SK-N-SH (cell line): Measurements from ENCODE around the gene PPM1F. TPM values are rescaled to one million over a fixed set of nuclear protein-coding genes. Genes with fewer than 3 reads are reported as not detected.

Experiments used
- CTCF ChIA-PET: fragments of 300-600, 350-600 bp; formaldehyde crosslinking; extraction: SDS; loops from one replicate; lab custom pipeline; 2021; lab: Yijun Ruan, JAX
- POLR2A ChIA-PET: fragments of 350-600 bp; sonication (Branson Sonifier 250); formaldehyde crosslinking; extraction: SDS; loops from one replicate; lab custom pipeline; 2020; ENCODE audit warnings: antibody characterized with exemption, inconsistent platforms; lab: Yijun Ruan, JAX
- DNase-seq: peaks from one replicate; pipeline ENCODE4 v3.0.0; 2012
- H2AFZ ChIP-seq: fragments of 200-600 bp; sonication (generic); 2 replicates; pipeline ENCODE4 v1.8.1; 2016; ENCODE audit warnings: antibody characterized with exemption, mild to moderate bottlenecking, low read depth
- H3F3A ChIP-seq: fragments of 200-600 bp; sonication (generic); replicated peaks from 2 replicates; pipeline ENCODE3; 2016; ENCODE audit warnings: antibody characterized with exemption, mild to moderate bottlenecking; ENCODE audit not compliant: insufficient read depth
- H3K27ac ChIP-seq, 2 experiments: fragments of 200-500 bp in 1 of 2; fragments of 200-600 bp in 1 of 2; sonication (Bioruptor generic) in 1 of 2; sonication (generic), shearing (Covaris generic) in 1 of 2; 2 replicates each; pipeline versions ENCODE4 v1.5.1 to v1.6.1; 2014 to 2016; ENCODE audit warnings: low read depth in 2 of 2, inconsistent platforms in 1 of 2, low read length in 1 of 2, mild to moderate bottlenecking in 1 of 2, mixed read lengths in 1 of 2
- H3K27me3 ChIP-seq: fragments of 200-600 bp; sonication (generic), shearing (Covaris generic); 2 replicates; pipeline ENCODE4 v1.6.1; 2016; ENCODE audit warnings: mixed run types; ENCODE audit not compliant: insufficient read depth
- H3K36me3 ChIP-seq, 2 experiments: fragments of 200-500 bp in 1 of 2; fragments of 200-600 bp in 1 of 2; sonication (Bioruptor generic) in 1 of 2; sonication (generic) in 1 of 2; replicated peaks in 1 of 2; 2 replicates each; pipeline versions ENCODE3 to v1.5.1; 2014 to 2016; ENCODE audit warnings: low read length in 1 of 2, mild to moderate bottlenecking in 1 of 2; ENCODE audit not compliant: insufficient read depth in 2 of 2, control insufficient read depth in 1 of 2
- H3K4me1 ChIP-seq, 2 experiments: fragments of 200-500 bp in 1 of 2; fragments of 200-600 bp in 1 of 2; sonication (Bioruptor generic) in 1 of 2; sonication (generic), shearing (Covaris generic) in 1 of 2; 2 replicates each; pipeline versions ENCODE4 v1.5.1 to v1.6.1; 2014 to 2016; ENCODE audit warnings: low read depth in 1 of 2, low read length in 1 of 2, mixed run types in 1 of 2; ENCODE audit not compliant: insufficient read depth in 2 of 2, control insufficient read depth in 1 of 2
- H3K4me2 ChIP-seq: fragments of 200-600 bp; sonication (generic), shearing (Covaris generic); 2 replicates; pipeline ENCODE4 v1.6.1; 2017; ENCODE audit warnings: mixed run types
- H3K4me3 ChIP-seq, 2 experiments: fragments of 200-500 bp in 1 of 2; fragments of 200-600 bp in 1 of 2; sonication (Bioruptor generic) in 1 of 2; sonication (generic), shearing (Covaris generic) in 1 of 2; 2 replicates each; pipeline versions ENCODE4 v1.5.1 to v1.8.1; 2014 to 2016; ENCODE audit warnings: low read depth in 2 of 2, inconsistent platforms in 1 of 2, low read length in 1 of 2, mild to moderate bottlenecking in 1 of 2, mixed read lengths in 1 of 2, moderate library complexity in 1 of 2
- H3K79me2 ChIP-seq: fragments of 200-600 bp; sonication (generic); 2 replicates; pipeline ENCODE4 v1.8.1; 2017; ENCODE audit warnings: mild to moderate bottlenecking; ENCODE audit not compliant: insufficient read depth
- H3K9ac ChIP-seq: fragments of 200-600 bp; sonication (generic); 2 replicates; pipeline ENCODE4 v1.6.1; 2017; ENCODE audit warnings: mixed run types
- H3K9me2 ChIP-seq: fragments of 200-600 bp; sonication (generic); 2 replicates; pipeline ENCODE4 v1.6.1; 2017; ENCODE audit warnings: mixed run types
- H3K9me3 ChIP-seq: fragments of 200-600 bp; sonication (generic); 2 replicates; pipeline ENCODE4 v1.6.1; 2017; ENCODE audit warnings: mixed run types, mild to moderate bottlenecking, moderate library complexity
- H4K20me1 ChIP-seq: fragments of 200-600 bp; sonication (generic); 2 replicates; pipeline ENCODE4 v1.6.1; 2017; ENCODE audit warnings: mild to moderate bottlenecking, mixed run types; ENCODE audit not compliant: insufficient read depth
- CHD2 ChIP-seq: fragments of 150-350 bp; IDR thresholded peaks from 2 replicates; pipeline ENCODE4 v1.6.1; 2018; ENCODE audit warnings: low read length; ENCODE audit not compliant: partially characterized antibody
- ELF1 ChIP-seq: IDR thresholded peaks from 2 replicates; pipeline ENCODE4 v1.4.0; 2012
- EP300 ChIP-seq, 2 experiments: IDR thresholded peaks; 2 replicates each; pipeline versions ENCODE4 v1.4.0 to v1.6.1; 2012; ENCODE audit warnings: borderline replicate concordance in 1 of 2, low read depth in 1 of 2, low read length in 1 of 2
- FOSL2 ChIP-seq: IDR thresholded peaks from 2 replicates; pipeline ENCODE4 v1.4.0; 2012; ENCODE audit warnings: low read depth, mild to moderate bottlenecking, moderate library complexity, borderline replicate concordance
- FOXJ3 ChIP-seq: sonication (generic); formaldehyde crosslinking; IDR thresholded peaks from 2 replicates; pipeline ENCODE4 v1.5.1; 2020; ENCODE audit warnings: mild to moderate bottlenecking, missing genetic modification reagents
- FOXM1 ChIP-seq: IDR thresholded peaks from 2 replicates; pipeline ENCODE4 v1.4.0; 2012; ENCODE audit warnings: low read depth, mild to moderate bottlenecking
- GATA2 ChIP-seq: sonication (generic); formaldehyde crosslinking; IDR thresholded peaks from 2 replicates; pipeline ENCODE4 v1.5.0; 2020; ENCODE audit warnings: mild to moderate bottlenecking, missing genetic modification reagents
- MEF2A ChIP-seq: IDR thresholded peaks from 2 replicates; pipeline ENCODE4 v1.4.0; 2012; ENCODE audit warnings: low read depth, borderline replicate concordance
- NRF1 ChIP-seq: IDR thresholded peaks from 2 replicates; pipeline ENCODE4 v1.6.1; 2012; ENCODE audit warnings: low read depth, mild to moderate bottlenecking, low read length
- RAD21 ChIP-seq: IDR thresholded peaks from 2 replicates; pipeline ENCODE4 v1.6.1; 2012; ENCODE audit warnings: mild to moderate bottlenecking, low read length
- RFX5 ChIP-seq: IDR thresholded peaks from 2 replicates; pipeline ENCODE4 v1.6.1; 2012; ENCODE audit warnings: mild to moderate bottlenecking, improper control_type of control experiment, low read length
- SIN3A ChIP-seq: IDR thresholded peaks from 2 replicates; pipeline ENCODE4 v1.6.1; 2012; ENCODE audit warnings: low read depth, mild to moderate bottlenecking, low read length, moderate library complexity, borderline replicate concordance
- SMC3 ChIP-seq: IDR thresholded peaks from 2 replicates; pipeline ENCODE4 v1.6.1; 2012; ENCODE audit warnings: low read depth, low read length, improper control_type of control experiment
- TAF1 ChIP-seq: IDR thresholded peaks from 2 replicates; pipeline ENCODE4 v1.6.1; 2012; ENCODE audit warnings: low read depth, mild to moderate bottlenecking, low read length, moderate library complexity, borderline replicate concordance
- TCF12 ChIP-seq: IDR thresholded peaks from 2 replicates; pipeline ENCODE4 v1.4.0; 2012
- TEAD4 ChIP-seq: IDR thresholded peaks from 2 replicates; pipeline ENCODE4 v1.4.0; 2012; ENCODE audit warnings: mild to moderate bottlenecking, borderline replicate concordance; ENCODE audit not compliant: insufficient read depth
- WGBS: methylation state at CpG from one replicate; pipeline ENCODE4 v1.1.6; 2017; ENCODE audit warnings: low lambda C conversion rate; 5-methylcytosine and 5-hydroxymethylcytosine counted together
- polyA plus RNA-seq, 3 experiments: library from polyadenylated mRNA; depleted of rRNA; stranded (reverse); fragments of >200 nt; gene quantifications; 2 replicates each; pipeline ENCODE4 v1.2.3, GENCODE V29; 2012
- TF ChIP-seq, protein P1 (sequence below): IDR thresholded peaks from 2 replicates; pipeline ENCODE4 v1.4.0; 2012; ENCODE audit warnings: low read depth, borderline replicate concordance

Gene PPM1F
- polyA plus RNA-seq, 1 of the 3 experiments (the other 2 are of a cell fraction): 29.6 TPM

DNA sequence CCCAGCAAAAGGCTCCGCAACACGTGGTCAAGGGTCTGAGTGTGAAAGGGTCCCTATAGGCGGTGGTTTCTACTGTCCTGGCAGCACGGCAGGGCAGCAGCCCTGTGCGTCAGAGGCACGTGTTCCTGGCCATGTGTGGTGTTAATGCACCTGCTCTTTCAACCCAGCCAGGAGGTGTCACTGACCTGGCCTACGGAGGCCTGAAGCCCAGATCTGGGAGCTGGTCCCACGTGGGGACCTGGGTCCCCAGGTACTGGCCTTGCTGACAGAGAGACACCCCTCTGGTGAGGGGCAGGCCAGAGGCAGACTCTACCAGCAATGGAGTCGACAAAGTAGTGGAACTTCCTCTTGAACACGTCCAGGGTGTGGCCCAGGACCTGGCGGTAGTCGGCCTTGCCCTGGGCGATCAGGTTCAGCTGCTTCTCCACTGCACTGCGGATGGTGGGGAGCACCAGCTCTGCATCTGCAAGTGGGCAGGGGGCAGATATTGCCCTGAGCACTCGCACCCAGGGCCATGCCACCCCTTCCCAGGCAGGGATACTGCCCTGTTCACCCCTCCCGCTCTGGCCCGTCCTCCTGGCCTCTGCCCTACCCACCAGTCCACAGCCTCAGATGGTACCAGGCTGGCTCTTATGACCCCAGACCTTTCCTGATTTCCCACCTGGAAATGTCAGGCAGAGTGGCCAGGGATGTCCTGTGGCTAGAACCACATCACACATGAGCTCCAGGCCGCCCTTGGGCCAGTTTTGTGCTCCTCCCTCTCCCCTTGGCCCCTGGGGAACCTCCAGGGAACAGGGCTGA, 6.8 kb upstream of the PPM1F start:
- no peak overlapping the region for H2AFZ ChIP-seq
- POLR2A ChIA-PET: interaction anchor here (0.6 to 1.2 kb wide), 2 partner anchors 10 to 360 kb away, joined by 4 to 6 read pairs; no protein-coding TSS in a partner anchor
- CTCF ChIA-PET: interaction anchor here (1.5 to 2.3 kb wide), 2 partner anchors 13 to 21 kb away, joined by 7 to 11 read pairs; no protein-coding TSS in a partner anchor
- H3K4me2 ChIP-seq: no peak overlapping the region
- no peaks in the 10 kb centered on the region for H3K9me3 ChIP-seq
- no peaks in the 10 kb centered on the region for H3K9me2 ChIP-seq
- H3K9ac ChIP-seq: no peak overlapping the region
- TF ChIP-seq GATA2 (no peak), FOXM1 (no peak), TEAD4 (no peak), FOXJ3 (CRISPR knock-in tag) (no peak), SMC3 (no peak), TCF12 (no peak), TAF1 (no peak), CHD2 (no peak), ELF1 (no peak), FOSL2 (no peak), RFX5 (no peak), RAD21 (no peak), NRF1 (no peak), EP300 (IDR thresholded peaks at IDR 0.05; ENCODE audit: borderline replicate concordance in 1 of 2, low read depth in 1 of 2, low read length in 1 of 2) (no peak), SIN3A (no peak), MEF2A (no peak)
- TF ChIP-seq, protein P1, sequence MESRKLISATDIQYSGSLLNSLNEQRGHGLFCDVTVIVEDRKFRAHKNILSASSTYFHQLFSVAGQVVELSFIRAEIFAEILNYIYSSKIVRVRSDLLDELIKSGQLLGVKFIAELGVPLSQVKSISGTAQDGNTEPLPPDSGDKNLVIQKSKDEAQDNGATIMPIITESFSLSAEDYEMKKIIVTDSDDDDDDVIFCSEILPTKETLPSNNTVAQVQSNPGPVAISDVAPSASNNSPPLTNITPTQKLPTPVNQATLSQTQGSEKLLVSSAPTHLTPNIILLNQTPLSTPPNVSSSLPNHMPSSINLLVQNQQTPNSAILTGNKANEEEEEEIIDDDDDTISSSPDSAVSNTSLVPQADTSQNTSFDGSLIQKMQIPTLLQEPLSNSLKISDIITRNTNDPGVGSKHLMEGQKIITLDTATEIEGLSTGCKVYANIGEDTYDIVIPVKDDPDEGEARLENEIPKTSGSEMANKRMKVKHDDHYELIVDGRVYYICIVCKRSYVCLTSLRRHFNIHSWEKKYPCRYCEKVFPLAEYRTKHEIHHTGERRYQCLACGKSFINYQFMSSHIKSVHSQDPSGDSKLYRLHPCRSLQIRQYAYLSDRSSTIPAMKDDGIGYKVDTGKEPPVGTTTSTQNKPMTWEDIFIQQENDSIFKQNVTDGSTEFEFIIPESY: no peak
- no peaks in the 10 kb centered on the region for H3K27me3 ChIP-seq
- 97% methylated on average over 6 of the region's 18 CpGs for WGBS
- peaks cover 6 to 46% of the 10 kb centered on the region in 2 experiments for H3K36me3 ChIP-seq
- no peaks in the 10 kb centered on the region for H4K20me1 ChIP-seq
- no peaks in the 10 kb centered on the region for H3K79me2 ChIP-seq
- DNase-seq: no peak
- H3F3A ChIP-seq: no peaks in the 10 kb centered on the region
- no peak overlapping the region for H3K4me3 ChIP-seq
- H3K27ac ChIP-seq: no peak overlapping the region
- H3K4me1 ChIP-seq: no peaks in the 10 kb centered on the region
